Smooth muscle cell (in vitro differentiated cells): ENCODE data around the gene SLC28A1. TPM values are rescaled to one million over a fixed set of nuclear protein-coding genes. Genes with fewer than 3 reads are reported as not detected.
"Not testable (repeated sequence)": the region's sequence is repeated elsewhere in the genome, so short reads cannot be mapped to it uniquely, and the experiment has no call there.

ENCODE experiments used
- DNase-seq: peaks from one replicate; lab custom pipeline; 2025; ENCODE audit not compliant: unreplicated experiment; lab: John Stamatoyannopoulos, UW
- H2AFZ ChIP-seq: fragments of 200-600 bp; sonication (generic); 2 replicates; pipeline ENCODE4 v1.6.0; 2016; ENCODE audit warnings: antibody characterized with exemption, low read depth, mild to moderate bottlenecking
- H3F3A ChIP-seq: fragments of 200-600 bp; sonication (generic); 2 replicates; pipeline ENCODE4 v1.6.0; 2017; ENCODE audit warnings: antibody characterized with exemption, low read depth
- H3K27ac ChIP-seq: fragments of 200-600 bp; sonication (generic); 2 replicates; pipeline ENCODE4 v1.5.1; 2016; ENCODE audit warnings: low read depth, mild to moderate bottlenecking
- H3K27me3 ChIP-seq: fragments of 200-600 bp; sonication (generic); 2 replicates; pipeline ENCODE4 v1.6.1; 2016; ENCODE audit warnings: low read depth, mild to moderate bottlenecking
- H3K36me3 ChIP-seq: fragments of 200-600 bp; sonication (generic); 2 replicates; pipeline ENCODE4 v1.5.1; 2016; ENCODE audit warnings: low read depth
- H3K4me1 ChIP-seq: fragments of 200-600 bp; sonication (generic); 2 replicates; pipeline ENCODE4 v1.5.1; 2016; ENCODE audit warnings: low read depth
- H3K4me2 ChIP-seq: fragments of 200-600 bp; sonication (generic); 2 replicates; pipeline ENCODE4 v1.6.0; 2016; ENCODE audit warnings: mild to moderate bottlenecking
- H3K4me3 ChIP-seq: fragments of 200-600 bp; sonication (generic); 2 replicates; pipeline ENCODE4 v1.5.1; 2016; ENCODE audit warnings: mild to moderate bottlenecking
- H3K79me2 ChIP-seq: fragments of 200-600 bp; sonication (generic); 2 replicates; pipeline ENCODE4 v1.6.0; 2016; ENCODE audit warnings: low read depth, mild to moderate bottlenecking
- H3K9ac ChIP-seq: fragments of 200-600 bp; sonication (generic); 2 replicates; pipeline ENCODE4 v1.6.0; 2016; ENCODE audit warnings: low read depth
- H3K9me3 ChIP-seq: fragments of 200-600 bp; sonication (generic); replicated peaks from 2 replicates; pipeline ENCODE4 v1.5.1; 2016; ENCODE audit warnings: low read depth
- H4K20me1 ChIP-seq: fragments of 200-600 bp; sonication (generic); 2 replicates; pipeline ENCODE4 v1.6.0; 2016; ENCODE audit warnings: low read depth
- WGBS: methylation state at CpG from one replicate; pipeline ENCODE4 v1.1.7; 2016; ENCODE audit warnings: low lambda C conversion rate; 5-methylcytosine and 5-hydroxymethylcytosine counted together
- polyA plus RNA-seq: library from polyadenylated mRNA; unstranded; fragments of >200 nt; fragmentation: Nextera tagmentation; extraction: Ambion mirVana; gene quantifications from 2 replicates; pipeline ENCODE4 v1.2.1, GENCODE V29; 2016
- total RNA-seq: library from RNA; depleted of rRNA; stranded (reverse); fragments of >200 nt; gene quantifications from 2 replicates; pipeline ENCODE4 v1.2.3, GENCODE V29; 2014
- TF ChIP-seq, protein P1 (sequence below): fragments of 200-600 bp; sonication (generic); IDR thresholded peaks from 2 replicates; pipeline ENCODE4 v1.5.1; 2017; ENCODE audit warnings: borderline replicate concordance, mild to moderate bottlenecking, antibody characterized with exemption; ENCODE audit not compliant: insufficient read depth, poor library complexity, severe bottlenecking

SLC28A1 gene
- total and polyA plus RNA-seq, 2 experiments from 2014 or later: 0.09 TPM; not detected in 1

DNA sequence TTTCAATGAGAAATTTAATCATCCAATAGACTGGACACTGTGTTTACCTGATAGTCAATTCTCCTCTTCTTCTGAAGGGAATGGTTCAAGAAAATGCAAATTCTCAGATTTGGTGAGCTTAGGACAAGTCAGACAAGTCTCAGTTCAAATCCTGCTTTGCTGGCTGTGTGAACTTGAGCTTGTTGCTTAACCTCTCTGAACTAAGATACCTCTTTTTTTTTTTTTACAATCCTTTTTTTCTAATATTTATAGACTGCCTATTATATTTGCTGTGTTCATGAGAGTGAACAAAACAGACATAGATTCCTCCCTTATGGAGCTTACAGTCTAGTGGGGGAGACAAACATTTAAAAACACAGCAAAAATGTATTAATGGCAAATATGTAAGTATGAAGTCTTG, 8.2 kb upstream of the SLC28A1 start:
- H3K4me2 ChIP-seq: no peak overlapping the region

DNA sequence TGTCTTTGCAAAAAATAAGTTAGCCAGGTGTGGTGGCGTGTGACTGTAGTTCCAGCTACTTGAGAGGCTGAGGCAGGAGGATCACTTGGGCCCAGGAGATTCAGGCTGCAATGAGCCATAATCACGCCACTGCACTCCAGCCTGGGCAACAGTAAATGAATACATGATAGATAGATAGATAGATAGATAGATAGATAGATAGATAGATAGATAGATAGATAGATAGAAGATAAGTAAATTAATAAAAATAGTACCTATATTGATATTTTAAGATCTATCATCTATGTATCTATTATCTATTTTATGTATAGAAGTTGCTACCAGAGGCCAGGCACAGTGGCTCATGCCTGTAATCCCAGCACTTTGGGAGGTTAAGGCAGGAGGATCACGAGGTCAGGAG, 6.8 kb upstream of the SLC28A1 start:
- DNase-seq, H3K36me3 ChIP-seq, H3F3A ChIP-seq, H3K9me3 ChIP-seq, H3K9ac ChIP-seq, H4K20me1 ChIP-seq, H3K79me2 ChIP-seq, H3K4me3 ChIP-seq, H3K27me3 ChIP-seq, H3K4me1 ChIP-seq, H3K27ac ChIP-seq, H2AFZ ChIP-seq, H3K4me2 ChIP-seq: not testable (repeated sequence)
- 92% methylated on average over 3 of the region's 3 CpGs for WGBS

More for the DNA sequence above, 8.2 kb upstream of the SLC28A1 start:
- H3K9me3 ChIP-seq: no peaks in the 10 kb centered on the region
- no peak for DNase-seq
- TF ChIP-seq, protein P1, sequence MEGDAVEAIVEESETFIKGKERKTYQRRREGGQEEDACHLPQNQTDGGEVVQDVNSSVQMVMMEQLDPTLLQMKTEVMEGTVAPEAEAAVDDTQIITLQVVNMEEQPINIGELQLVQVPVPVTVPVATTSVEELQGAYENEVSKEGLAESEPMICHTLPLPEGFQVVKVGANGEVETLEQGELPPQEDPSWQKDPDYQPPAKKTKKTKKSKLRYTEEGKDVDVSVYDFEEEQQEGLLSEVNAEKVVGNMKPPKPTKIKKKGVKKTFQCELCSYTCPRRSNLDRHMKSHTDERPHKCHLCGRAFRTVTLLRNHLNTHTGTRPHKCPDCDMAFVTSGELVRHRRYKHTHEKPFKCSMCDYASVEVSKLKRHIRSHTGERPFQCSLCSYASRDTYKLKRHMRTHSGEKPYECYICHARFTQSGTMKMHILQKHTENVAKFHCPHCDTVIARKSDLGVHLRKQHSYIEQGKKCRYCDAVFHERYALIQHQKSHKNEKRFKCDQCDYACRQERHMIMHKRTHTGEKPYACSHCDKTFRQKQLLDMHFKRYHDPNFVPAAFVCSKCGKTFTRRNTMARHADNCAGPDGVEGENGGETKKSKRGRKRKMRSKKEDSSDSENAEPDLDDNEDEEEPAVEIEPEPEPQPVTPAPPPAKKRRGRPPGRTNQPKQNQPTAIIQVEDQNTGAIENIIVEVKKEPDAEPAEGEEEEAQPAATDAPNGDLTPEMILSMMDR: no peak
- no peak overlapping the region for H3K9ac ChIP-seq
- H3K79me2 ChIP-seq: no peaks in the 10 kb centered on the region
- no peaks in the 10 kb centered on the region for H3K4me1 ChIP-seq
- no peak overlapping the region for H2AFZ ChIP-seq
- H3F3A ChIP-seq: no peaks in the 10 kb centered on the region
- no peaks in the 10 kb centered on the region for H4K20me1 ChIP-seq
- no peak overlapping the region for H3K4me3 ChIP-seq
- H3K27me3 ChIP-seq: no peaks in the 10 kb centered on the region
- no peak overlapping the region for H3K27ac ChIP-seq
- H3K36me3 ChIP-seq: no peaks in the 10 kb centered on the region

DNA sequence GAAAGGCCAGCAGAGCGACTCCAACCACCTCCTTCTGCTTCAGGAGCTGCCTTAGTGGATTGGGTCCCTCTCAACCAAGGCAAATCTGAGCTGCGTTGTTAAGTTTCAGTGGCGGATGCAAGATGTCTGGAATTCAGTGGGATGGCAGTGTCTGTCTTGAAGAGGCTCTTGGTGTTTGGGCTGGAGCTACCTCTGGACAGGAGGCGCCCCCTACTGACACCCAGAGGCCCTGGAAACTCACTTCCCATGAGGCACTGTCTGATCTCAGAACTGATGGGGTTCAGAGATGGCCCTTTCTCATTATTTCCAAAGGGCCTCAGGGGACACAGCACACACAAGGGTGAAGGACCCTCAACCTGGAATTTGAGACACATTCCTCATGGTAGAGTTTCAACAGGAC, 6.0 kb upstream of the SLC28A1 start:
- Histone ChIP-seq H3K9me3 (no peaks in the 10 kb centered on the region), H3K79me2 (no peaks in the 10 kb centered on the region), H3K4me1 (no peaks in the 10 kb centered on the region), H3K9ac (no peak overlapping the region), H3K4me3 (no peak overlapping the region), H3K27me3 (no peaks in the 10 kb centered on the region), H3K4me2 (peak overlapping the region; percentile 51), H3K36me3 (no peaks in the 10 kb centered on the region), H3K27ac (no peak overlapping the region), H3F3A (no peaks in the 10 kb centered on the region), H4K20me1 (no peaks in the 10 kb centered on the region), H2AFZ (no peak overlapping the region)
- 47% methylated on average over 3 of the region's 4 CpGs for WGBS
- DNase-seq: peak; percentile 7
- TF ChIP-seq, protein P1: peak; percentile 54

DNA sequence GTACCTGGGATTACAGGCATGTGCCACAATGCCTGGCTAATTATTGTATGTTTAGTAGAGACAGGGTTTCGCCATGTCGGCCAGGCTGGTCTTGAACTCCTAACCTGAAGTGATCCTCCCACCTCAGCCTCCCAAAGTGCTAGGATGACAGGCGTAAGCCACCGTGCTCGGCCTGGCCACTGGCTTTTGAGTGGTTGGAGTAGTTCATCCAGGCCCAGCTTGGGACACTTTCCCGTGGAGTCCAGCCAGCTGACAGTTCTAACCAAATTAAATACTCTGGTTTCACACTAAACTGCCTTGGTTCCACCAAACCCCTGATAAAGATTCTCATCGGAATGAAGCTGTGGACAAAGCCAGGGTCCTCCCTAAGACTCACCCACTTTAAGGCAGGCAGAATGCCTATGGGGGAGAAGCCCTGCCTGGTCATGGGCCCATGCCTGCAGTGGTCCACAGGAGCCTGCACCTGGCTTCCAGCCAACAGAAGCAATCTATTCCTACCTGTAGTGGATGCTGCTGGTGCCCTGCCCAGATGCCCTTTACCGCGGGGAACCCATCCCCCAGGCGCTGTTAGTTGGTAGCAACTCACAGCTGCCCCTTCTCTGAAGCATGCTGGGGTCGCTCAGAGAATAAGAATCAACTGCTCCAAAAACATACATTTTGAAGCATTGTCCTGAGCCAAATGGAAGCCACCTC, 5.2 kb upstream of the SLC28A1 start:
- no peaks in the 10 kb centered on the region for H3K9me3 ChIP-seq
- H3K27ac ChIP-seq: no peak overlapping the region
- H3F3A ChIP-seq: no peaks in the 10 kb centered on the region
- no peak overlapping the region for H3K4me3 ChIP-seq
- no peak overlapping the region for H2AFZ ChIP-seq
- no peak for DNase-seq
- H3K79me2 ChIP-seq: no peaks in the 10 kb centered on the region
- no peak overlapping the region for H3K4me2 ChIP-seq
- no peaks in the 10 kb centered on the region for H4K20me1 ChIP-seq
- TF ChIP-seq, protein P1: no peak
- H3K27me3 ChIP-seq: no peaks in the 10 kb centered on the region
- no peak overlapping the region for H3K9ac ChIP-seq
- H3K4me1 ChIP-seq: no peaks in the 10 kb centered on the region
- WGBS: 95% methylated on average over 11 of the region's 11 CpGs
- no peaks in the 10 kb centered on the region for H3K36me3 ChIP-seq
